GM12878 (cell line): Measurements from ENCODE around the gene PTPRM. TPM values are rescaled to one million over a fixed set of nuclear protein-coding genes. Genes with fewer than 3 reads are reported as not detected.

Source experiments
- polyA plus RNA-seq, 11 experiments: library from polyadenylated mRNA; depleted of rRNA in 4 of 11; unstranded in 6 of 11; stranded (reverse) in 5 of 11; fragments of >200 nt; fragmentation: Nextera tagmentation in 4 of 11; fragmentation: Illumina TruSeq in 1 of 11; extraction: Ambion mirVana in 4 of 11; extraction: Trizol in 1 of 11; gene quantifications; 1 replicate in 1 of 11; 2 replicates in 10 of 11; pipeline versions ENCODE4 v1.2.1 to v1.2.3, GENCODE V29; 2011 to 2016; ENCODE audit warnings: inconsistent platforms in 2 of 11, missing spikeins in 2 of 11, low read depth in 1 of 11
- small RNA-seq: library from RNA; depleted of rRNA; stranded (forward); fragments of <200 nt; gene quantifications from one replicate; pipeline ENCODE3, GENCODE V24; 2014
- total RNA-seq, 4 experiments: library from RNA; depleted of rRNA in 3 of 4; stranded (reverse); fragments of >200 nt in 3 of 4; fragmentation: Illumina TruSeq in 1 of 4; extraction: Trizol in 1 of 4; gene quantifications; 2 replicates each; pipeline versions ENCODE4 v1.2.1 to v1.2.3, GENCODE V29; 2013 to 2021
- TF ChIP-seq, protein P1 (sequence below): fragments of 450-650 bp; IDR thresholded peaks from 2 replicates; pipeline ENCODE4 v1.6.1; 2017; ENCODE audit warnings: low read depth, mild to moderate bottlenecking, moderate library complexity

PTPRM gene
- total and polyA plus RNA-seq, 10 of the 15 experiments (the other 5 are each of a cell fraction or from before 2014, with no cell fraction given), result 0.07 to 22.6 (median 0.60) TPM

DNA sequence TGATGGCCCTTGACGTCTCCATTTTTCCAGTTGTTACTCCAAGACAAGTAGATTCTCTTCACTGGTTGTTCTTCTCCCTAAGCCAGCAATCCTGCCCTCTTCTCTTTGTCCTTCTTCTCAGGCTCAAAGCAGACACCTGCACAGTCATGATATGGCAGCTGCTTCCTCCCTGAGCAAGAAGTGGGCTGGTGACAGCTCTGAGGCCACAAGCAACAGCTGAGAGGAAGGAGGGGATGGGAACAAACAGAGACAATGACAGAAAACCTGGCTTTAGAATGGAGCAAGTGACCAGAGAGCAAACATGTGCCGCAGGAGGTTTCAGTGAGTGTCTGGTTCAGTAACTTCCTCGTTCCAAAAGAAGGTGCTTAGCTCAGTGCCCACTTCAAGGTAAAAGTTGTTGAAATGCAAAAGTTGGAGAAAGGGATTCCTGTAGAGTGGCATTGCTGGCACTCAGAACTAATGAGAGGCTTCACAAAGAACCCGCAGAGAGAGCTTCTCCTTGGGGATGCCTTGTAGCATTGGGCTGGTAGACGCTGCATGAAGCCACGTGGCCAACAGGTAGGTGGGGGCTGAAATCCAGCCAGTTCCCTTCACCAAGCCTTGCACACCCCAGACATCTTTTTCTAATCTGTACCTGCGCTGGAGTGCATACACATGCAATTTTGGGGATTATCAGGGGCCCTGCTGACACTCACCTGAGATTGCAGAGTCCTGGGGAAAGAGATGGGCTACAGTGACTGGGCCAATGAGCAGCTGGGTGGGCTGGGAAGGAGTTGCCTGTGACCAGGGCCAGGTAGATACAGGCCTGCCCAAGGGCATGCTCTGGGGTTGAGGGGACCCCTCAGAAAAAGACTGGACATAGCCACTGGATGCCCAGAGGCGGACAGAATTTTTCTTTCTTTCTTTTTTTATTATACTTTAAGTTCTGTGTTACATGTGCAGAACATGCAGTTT is 888.8 kb downstream of the PTPRM start (continued):
- TF ChIP-seq, protein P1, sequence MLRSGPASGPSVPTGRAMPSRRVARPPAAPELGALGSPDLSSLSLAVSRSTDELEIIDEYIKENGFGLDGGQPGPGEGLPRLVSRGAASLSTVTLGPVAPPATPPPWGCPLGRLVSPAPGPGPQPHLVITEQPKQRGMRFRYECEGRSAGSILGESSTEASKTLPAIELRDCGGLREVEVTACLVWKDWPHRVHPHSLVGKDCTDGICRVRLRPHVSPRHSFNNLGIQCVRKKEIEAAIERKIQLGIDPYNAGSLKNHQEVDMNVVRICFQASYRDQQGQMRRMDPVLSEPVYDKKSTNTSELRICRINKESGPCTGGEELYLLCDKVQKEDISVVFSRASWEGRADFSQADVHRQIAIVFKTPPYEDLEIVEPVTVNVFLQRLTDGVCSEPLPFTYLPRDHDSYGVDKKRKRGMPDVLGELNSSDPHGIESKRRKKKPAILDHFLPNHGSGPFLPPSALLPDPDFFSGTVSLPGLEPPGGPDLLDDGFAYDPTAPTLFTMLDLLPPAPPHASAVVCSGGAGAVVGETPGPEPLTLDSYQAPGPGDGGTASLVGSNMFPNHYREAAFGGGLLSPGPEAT, result no peak

Small RNA genes lying within 50 kb of the gene (small RNA-seq; reads per million reads assigned to genes)
- gene AP001094.1 (not detected), gene RF00012 (not detected)
